ENCODE data around the gene NUMBL.
"Not testable (repeated sequence)": the region's sequence is repeated elsewhere in the genome, so short reads cannot be mapped to it uniquely, and the experiment has no call there.

Gene NUMBL

DNA sequence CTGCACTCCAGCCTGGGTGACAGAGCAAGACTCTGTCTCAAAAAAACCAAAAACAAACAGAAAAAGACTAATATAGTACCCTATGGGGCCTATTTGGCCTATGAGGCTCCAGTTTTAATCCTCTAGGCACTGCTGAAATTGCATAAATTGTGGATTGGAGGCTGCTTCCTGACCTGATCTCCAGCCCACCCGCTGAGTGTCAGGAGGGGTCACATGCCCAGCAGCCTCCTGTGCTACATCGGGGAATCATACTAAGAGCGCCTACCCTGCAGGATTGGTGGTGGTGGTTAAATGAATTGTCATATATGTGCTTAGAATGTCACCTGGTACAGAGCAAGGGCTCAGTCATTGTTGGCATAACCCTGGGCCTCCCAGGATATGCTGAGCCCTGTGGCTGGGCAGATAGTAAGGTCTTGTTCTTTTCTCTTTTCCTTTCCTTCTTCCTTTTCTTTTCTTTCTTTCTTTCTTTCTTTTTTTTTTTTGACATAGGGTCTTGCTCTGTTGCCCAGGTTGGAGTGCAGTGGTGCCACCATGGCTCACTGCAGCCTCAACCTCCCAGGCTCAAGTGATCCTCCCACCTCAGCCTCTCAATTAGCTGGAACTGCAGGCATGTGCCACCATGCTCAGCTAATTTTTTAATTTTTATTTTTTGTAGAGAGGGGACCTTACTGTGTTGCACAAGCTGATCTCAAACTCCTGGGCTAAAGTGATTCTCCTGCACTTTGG lies 58.0 kb downstream of the NUMBL start:
- DNase-seq = no peak

DNA sequence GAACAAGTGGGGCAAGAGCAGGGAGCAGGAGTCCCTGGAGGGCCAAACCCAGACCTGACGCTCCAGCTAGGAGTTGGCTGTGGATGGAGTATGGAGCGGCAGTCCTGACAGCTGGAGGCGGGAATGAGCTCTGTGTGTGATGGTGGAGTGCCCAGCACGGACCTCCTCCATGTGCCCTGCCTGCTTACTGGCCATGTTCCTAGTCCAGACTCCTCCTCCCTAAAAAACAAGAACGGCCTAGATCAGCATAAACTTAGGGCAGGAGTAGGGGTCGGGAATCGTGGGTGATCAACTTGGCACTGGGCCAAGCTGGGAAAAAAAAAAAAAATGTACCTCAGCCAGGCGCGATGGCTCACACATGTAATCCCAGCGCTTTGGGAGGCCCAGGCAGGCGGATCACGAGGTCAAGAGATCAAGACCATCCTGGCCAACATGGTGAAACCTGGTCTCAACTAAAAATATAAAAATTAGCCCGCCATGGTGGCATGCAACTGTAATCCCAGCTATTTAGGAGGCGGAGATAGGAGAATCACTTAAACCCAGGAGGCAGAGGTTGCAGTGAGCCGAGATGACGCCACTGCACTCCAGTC lies 59.8 kb downstream of the NUMBL start:
- DNase-seq = no peak

DNA sequence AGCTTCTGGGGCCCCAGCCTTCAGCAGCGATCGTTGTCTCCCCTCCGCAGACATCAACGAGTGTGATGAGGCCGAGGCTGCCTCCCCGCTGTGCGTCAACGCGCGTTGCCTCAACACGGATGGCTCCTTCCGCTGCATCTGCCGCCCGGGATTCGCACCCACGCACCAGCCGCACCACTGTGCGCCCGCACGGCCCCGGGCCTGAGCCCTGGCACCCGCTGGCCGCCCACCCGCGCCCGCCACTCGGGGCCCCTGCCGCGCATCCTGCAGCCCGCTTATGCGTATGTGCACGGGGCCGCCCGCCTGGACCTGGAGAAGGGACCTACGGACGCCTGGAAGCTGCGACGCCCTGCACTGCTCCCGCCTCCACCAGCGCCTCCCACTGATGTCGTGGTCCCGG lies 61.1 kb downstream of the NUMBL start:
- no peak for DNase-seq

DNA sequence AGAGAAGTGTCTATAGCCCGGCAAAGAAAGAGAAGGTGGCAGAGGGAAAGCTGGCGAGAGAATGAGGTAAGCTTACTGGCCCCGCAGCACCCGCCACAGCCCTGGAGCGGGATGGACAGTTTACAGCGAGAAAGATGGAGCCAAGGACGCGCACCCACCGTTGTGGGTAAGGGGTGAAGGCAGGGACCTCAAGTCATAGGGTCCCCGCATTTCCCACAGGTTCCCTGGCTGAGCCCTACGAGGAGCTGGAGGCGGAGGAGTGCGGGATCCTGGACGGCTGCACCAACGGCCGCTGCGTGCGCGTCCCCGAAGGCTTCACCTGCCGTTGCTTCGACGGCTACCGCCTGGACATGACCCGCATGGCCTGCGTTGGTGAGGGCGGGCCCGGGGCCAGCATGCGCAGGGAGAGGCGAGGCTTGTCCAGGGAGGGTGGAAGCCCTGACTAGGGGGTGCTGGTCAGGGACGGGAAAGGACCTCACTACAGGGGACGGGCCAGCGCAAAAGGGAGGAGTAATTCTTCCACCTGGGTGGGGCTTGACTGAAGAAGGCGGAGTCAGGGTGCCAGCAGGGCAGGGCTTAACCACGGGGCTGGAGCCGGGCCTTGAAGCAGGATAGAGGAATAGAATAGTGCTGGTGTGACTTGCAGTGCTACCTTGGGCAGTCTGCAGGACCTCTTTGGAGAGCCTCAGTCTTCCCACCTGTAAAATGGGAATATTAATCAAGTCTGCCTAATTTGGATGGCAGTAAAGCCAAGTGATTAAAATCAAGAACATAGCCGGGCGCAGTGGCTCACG lies 62.8 kb downstream of the NUMBL start:
- no peak for DNase-seq

DNA sequence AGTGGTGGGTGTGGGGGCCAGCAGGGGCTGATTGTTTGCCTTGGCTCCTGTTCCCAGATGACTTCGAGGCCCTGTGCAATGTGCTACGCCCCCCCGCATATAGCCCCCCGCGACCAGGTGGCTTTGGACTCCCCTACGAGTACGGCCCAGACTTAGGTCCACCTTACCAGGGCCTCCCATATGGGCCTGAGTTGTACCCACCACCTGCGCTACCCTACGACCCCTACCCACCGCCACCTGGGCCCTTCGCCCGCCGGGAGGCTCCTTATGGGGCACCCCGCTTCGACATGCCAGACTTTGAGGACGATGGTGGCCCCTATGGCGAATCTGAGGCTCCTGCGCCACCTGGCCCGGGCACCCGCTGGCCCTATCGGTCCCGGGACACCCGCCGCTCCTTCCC lies 63.5 kb downstream of the NUMBL start:
- no peak for DNase-seq

DNA sequence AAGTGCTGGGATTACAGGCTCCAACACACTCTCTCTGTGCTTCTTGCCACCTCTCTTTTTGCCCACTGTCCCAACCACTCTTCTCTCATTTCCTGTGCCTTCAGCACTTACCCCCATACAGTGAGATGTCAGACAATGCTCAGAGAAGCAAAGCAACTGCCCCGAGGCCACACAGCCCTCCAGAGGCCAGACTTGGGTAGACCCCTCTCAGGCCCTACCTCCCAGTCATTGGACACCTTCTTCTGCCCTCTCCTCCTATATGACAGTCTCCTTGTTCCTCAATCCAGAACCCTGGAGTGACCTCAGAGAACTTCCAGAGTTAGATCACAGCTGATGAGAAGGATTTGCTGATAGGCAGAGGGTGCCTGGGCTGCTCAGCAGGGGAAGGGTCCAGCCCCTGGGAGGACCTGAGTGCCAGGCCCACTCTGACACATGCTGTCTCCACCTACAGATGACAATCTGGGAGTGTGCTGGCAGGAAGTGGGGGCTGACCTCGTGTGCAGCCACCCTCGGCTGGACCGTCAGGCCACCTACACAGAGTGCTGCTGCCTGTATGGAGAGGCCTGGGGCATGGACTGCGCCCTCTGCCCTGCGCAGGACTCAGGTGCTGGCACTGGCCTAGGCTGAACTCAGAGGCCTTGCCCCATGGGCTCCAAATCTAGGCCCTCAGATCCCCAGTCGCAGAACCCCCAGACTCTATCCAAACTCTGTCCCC lies 64.9 kb downstream of the NUMBL start:
- no peak for DNase-seq

DNA sequence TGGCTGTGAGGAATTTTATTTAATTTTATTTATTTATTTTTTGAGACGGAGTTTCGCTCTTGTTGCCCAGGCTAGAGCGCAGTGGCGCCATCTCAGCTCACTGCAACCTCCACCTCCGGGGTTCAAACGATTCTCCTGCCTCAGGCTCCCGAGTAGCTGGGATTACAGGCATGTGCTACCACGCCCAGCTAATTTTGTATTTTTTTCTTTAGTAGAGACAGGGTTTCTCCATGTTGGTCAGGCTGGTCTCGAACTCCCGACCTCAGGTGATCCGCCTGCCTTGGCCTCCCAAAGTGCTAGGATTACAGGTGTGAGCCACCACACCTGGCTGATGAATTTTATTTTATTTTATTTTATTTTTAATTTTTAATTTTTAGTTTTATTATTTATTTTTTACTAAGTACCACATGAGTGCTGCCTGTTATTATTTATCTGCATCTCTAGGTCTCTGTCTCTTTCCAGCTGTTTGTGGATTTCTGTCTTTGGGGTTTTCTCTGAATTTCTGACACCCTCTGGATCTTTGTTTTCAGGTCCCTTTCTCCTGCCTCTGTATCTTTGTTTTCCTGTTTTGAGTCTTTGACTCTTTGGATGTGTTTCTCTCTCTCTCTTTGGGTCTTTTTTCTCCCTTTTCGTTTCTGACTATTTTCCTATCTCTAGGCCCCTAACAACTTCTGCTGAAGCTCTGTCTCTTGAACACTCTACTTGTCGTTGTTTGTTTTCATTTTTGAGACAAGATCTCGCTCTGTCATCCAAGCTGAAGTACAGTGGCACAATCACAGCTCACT lies 65.9 kb downstream of the NUMBL start:
- not testable (repeated sequence) for DNase-seq

DNA sequence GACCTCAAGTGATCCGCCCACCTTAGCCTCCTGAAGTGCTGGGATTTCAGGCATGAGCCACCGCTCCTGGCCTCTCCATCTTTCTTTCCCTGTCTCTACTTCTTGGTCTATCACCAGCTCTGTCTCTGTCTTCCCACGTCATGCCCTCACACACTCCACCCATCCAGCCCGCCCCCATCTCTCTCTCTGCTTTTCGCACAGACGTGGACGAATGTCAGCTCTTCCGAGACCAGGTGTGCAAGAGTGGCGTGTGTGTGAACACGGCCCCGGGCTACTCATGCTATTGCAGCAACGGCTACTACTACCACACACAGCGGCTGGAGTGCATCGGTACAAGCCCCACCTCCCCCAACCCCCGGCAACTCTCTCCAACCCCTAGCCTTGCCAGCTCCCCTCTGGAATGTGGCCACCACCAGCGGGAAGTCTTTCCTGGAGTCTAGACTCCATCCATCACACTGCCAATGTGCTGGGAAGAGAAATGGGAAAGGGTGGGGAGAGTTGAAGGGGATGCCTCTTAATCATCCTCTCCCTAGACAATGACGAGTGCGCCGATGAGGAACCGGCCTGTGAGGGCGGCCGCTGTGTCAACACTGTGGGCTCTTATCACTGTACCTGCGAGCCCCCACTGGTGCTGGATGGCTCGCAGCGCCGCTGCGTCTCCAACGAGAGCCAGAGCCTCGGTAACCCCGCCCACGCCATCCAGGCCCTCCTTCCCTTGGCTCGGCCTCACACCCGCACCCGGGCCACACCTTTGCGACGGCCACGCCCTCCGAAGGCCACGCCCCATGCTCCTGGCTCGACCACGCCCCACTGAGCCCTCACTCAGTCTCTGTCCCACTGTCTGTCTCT lies 66.8 kb downstream of the NUMBL start:
- DNase-seq = no peak

DNA sequence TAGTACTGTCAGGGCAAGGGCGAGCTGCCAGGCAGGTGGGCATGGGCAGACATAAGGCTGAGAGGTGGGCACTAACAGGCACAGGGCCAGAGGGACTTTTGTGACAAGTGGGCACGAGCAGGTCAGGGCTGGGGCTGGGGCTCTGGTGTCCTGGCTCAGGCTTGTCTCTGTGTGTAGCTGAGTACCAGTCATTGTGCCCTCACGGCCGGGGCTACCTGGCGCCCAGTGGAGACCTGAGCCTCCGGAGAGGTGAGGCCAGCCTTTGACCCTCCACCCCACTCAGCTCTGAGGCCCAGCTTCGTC lies 67.7 kb downstream of the NUMBL start:
- no peak for DNase-seq

DNA sequence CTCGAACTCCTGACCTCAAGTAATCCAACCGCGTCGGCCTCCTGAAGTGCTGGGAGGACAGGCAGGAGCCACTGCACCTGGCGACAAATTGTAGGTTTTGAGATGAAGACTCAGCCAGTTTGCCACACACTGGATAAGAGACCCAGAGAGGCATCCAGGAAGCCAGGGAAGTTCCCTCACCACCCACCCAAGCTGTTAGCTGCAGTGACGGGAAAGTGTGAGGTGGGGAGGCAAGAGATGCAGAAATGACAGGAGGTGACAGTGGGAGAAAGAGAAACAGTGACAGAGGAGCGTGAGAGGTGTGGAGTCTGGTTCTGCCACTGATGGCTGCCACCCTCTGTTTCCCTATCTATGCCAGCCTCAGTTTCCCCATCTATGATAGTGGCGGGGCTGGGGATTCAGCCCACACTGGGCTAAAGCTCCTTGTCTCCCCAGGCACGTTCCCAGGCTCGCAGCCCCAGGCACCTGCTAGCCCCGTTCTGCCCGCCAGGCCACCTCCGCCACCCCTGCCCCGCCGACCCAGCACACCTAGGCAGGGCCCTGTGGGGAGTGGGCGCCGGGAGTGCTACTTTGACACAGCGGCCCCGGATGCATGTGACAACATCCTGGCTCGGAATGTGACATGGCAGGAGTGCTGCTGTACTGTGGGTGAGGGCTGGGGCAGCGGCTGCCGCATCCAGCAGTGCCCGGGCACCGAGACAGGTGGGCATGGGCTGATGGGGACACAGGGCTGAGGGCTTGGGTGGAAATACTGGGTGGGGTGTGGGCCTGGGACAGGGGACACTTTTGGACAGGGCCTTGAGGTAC lies 68.3 kb downstream of the NUMBL start:
- no peak for DNase-seq

DNA sequence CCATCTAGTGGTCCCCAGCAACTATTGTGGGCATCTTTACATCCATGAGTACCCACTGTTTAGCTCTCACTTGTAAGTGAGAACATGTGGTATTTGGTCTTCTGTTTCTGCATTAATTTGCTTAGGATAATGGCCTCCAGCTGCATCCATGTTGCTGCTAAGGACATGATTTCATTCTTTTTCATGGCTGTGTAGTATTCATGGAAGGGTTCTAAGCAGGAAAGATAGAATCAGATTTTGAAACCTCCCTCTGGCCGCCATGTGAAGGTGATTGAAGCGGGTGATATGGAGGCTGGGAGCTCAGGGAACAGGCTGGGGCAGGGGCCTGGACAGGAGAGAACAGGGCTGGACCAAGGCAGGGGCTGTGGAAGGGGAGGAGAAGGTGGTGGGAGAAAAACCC lies 69.2 kb downstream of the NUMBL start:
- no peak for DNase-seq

DNA sequence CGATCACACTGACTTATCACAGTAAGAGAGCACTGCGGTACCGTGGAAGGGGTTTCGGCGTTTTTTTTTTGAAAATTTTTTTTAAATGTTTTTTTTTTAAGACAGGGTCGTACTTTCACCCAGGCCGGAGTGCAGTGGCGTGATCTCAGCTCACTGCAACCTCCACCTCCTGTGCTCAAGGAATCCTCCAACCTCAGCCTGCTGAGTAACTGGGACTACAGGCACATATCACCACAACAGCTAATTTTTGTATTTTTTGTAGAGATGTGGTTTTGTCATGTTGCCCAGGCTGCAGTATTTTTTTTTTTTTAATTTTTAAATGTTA lies 70.3 kb downstream of the NUMBL start:
- no peak for DNase-seq

DNA sequence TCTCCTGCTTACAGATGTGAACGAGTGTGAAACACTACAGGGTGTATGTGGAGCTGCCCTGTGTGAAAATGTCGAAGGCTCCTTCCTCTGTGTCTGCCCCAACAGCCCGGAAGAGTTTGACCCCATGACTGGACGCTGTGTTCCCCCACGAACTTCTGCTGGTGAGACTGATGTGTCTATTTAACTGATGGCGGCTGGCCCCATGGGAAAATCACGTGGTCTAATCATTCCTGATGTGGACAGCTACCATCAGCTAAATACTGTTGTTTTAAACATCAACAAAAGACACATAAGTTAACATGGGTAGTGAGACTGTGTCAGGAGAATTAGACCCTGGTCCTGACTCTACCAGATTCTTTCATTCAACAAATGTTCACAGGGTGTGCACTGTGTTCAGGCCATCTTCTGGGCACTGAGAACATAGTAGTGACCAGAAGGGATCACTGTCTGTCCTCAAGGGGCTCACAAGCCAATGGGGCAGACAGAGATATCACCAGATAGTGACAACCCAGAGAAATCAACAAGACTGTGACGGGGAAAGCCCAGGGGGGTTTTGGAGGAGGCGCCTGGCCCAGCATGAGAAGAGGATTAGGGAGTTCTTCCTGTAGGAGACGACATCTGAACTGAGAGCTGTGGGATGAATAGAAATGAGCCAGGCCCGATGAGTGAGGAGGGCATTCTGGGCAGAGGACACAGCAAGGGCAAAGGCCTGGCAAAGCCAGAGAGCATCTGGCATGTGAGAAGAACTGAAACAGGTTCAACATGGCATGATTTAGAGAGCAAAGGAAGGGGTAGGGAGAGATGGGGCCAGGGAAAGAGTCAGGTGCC lies 70.9 kb downstream of the NUMBL start:
- DNase-seq = no peak

DNA sequence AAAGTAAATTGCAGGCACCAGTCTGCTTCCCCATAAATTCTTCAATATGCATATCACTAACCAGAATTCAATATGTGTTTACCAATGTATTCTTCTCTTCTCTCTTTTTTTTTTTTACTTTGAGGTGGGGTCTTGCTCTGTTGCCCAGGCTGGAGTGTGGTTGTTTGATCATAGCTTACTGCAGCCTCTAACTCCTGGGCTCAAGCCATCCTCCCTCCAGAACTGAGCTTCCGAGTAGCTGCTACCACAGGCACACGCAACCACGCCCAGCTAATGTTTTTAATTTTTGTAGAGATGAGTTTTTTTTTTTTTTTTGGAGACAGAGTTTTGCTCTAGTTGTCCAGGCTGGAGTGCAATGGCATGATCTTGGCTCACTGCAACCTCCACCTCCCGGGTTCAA lies 72.5 kb downstream of the NUMBL start:
- no peak for DNase-seq

DNA sequence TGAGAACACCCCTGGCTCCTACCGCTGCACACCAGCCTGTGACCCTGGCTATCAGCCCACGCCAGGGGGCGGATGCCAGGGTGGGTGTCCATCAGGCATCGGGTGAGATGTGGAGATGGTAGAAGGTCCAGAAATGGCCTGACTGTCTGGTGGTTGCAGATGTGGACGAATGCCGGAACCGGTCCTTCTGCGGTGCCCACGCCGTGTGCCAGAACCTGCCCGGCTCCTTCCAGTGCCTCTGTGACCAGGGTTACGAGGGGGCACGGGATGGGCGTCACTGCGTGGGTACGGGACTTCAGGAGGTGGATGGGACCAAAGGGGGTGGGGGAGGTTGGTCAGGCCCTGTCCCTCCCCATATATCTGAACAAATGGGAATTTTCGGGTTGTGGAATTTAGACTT lies 73.5 kb downstream of the NUMBL start:
- no peak for DNase-seq

DNA sequence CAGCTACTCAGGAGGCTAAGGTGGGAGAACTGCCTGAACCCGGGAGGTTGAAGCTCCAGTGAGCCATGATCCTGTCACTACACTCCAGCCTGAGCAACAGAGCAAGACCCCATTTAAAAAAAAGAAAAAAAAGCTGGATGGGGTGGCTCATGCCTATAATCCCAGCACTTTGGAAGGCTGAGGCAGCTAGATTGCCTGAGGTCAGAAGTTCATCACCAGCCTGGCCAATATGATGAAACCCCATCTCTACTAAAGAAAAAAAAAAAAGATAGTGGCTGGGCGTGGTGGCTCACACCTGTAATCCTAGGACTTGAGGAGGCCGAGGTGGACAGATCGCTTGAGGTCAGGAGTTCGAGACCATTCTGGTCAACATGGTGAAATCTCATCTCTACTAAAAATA lies 74.3 kb downstream of the NUMBL start:
- no peak for DNase-seq

All from amygdala (tissue), 56 donors.